CD4-positive, alpha-beta T cell treated with Interleukin-17A for 1 hour (primary cell): ENCODE measurements around the gene VRK3.

Experiments
- DNase-seq: peaks from one replicate; pipeline ENCODE4 v3.0.0-alpha.2; 2020

The VRK3 gene

DNA sequence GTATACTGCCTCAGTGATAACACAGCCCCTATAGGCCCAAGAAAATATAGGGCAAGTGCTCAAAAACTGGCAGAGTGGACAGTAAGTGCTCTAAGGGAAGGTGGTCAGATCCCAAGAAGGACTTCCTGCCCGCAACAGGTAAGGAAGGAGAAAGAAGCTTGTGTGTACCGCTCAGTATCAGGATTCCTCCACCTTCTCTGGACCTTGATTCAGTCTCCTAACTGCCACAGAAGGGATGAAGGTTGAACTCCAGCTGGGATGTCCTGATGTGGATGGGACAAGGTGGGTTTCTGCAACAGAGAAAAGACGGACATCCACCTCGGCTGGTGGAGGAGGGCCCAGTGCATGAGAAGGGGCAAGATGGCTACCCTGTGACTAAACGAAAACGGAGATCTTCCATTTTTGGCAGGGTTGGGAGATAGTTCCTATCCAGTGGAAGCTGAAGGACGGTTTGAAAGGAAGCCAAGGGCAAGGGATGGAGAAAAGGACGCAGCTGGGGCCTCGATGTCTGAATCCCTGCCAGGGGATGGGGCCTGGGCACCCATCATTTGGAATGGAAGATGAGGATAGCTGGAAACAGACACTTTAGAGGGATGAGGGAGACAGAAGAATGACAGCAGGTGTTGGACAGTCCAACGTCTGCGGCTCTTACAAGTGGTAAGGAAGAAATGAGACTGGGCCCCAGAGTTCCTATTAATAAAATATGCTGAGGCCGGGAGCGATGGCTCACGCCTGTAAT, 97.5 kb downstream of the VRK3 start:
- no peak for DNase-seq

DNA sequence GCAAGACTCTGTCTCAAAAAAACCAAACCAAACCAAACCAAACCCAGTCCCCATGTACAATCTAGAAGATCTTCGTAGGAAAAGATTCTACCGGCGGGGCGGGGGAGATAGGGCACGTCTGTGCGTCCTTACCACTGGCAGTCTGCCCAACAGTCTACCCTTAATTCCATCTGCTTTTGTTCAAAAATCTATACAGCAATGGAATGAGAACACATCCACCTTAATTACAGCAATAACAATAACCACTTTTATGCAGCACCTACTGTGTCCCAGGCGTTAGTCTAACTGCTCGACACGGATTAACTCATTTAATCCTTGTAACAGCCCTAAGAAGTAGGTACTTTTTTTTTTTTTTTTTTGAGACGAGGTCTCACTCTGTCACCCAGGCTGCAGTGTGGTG, 98.7 kb downstream of the VRK3 start:
- DNase-seq, result no peak
